NCI-H1436 treated with DMSO at 0.1 percent for 48 hours (cell line): ENCODE results near the gene NDUFB8.

Experiments
- DNase-seq: peaks from one replicate; lab custom pipeline; 2025; lab: John Stamatoyannopoulos, UW

NDUFB8 gene

GRCh38 chr10:100537475-100537874 is 7.8 kb upstream of the NDUFB8 start:
- no peak for DNase-seq

GRCh38 chr10:100535715-100536353 is 6.2 kb upstream of the NDUFB8 start, which contains the start of gene HIF1AN:
HIF1AN (plus strand) TSS chr10:100535943; CDS start chr10:100535959, 16 bp downstream.
- peak; percentile 65 for DNase-seq

- no peak for DNase-seq
Measured at GRCh38 chr10:100535338-100535714, 5.7 kb upstream of the NDUFB8 start.

GRCh38 chr10:100534726-100535125 is 5.1 kb upstream of the NDUFB8 start:
- DNase-seq: no peak

- DNase-seq: no peak
Measured at GRCh38 chr10:100531761-100532160, 2.1 kb upstream of the NDUFB8 start.

GRCh38 chr10:100528921-100529474 is 673 bp downstream of the NDUFB8 start:
- DNase-seq: peak; percentile 17

- no peak for DNase-seq
Measured at GRCh38 chr10:100528123-100528886, 1.4 kb downstream of the NDUFB8 start.

GRCh38 chr10:100524638-100525037 is 5.0 kb downstream of the NDUFB8 start:
- DNase-seq: no peak

- no peak for DNase-seq
Measured at GRCh38 chr10:100524206-100524605, 5.5 kb downstream of the NDUFB8 start.

- no peak for DNase-seq
Measured at GRCh38 chr10:100522945-100523344, 6.7 kb downstream of the NDUFB8 start.

- DNase-seq: no peak
Measured at GRCh38 chr10:100522107-100522801, 7.4 kb downstream of the NDUFB8 start.

- no peak for DNase-seq
Measured at GRCh38 chr10:100520811-100521210, 8.9 kb downstream of the NDUFB8 start.

GRCh38 chr10:100519311-100520051 is 10.2 kb downstream of the NDUFB8 start, which contains the start of gene SEC31B:
SEC31B (minus strand) TSS chr10:100519861; CDS start chr10:100516952, 2,909 bp downstream.
- no peak for DNase-seq

GRCh38 chr10:100518761-100519241 is 10.9 kb downstream of the NDUFB8 start:
- DNase-seq: no peak

GRCh38 chr10:100516847-100517246 is 12.8 kb downstream of the NDUFB8 start:
- DNase-seq: no peak

- no peak for DNase-seq
Measured at GRCh38 chr10:100515612-100516011, 14.1 kb downstream of the NDUFB8 start.

- DNase-seq: no peak
Measured at GRCh38 chr10:100510533-100511308, 18.9 kb downstream of the NDUFB8 start.

- no peak for DNase-seq
Measured at GRCh38 chr10:100509241-100509840, 20.3 kb downstream of the NDUFB8 start.

- no peak for DNase-seq
Measured at GRCh38 chr10:100508691-100509150, 20.9 kb downstream of the NDUFB8 start.

- no peak for DNase-seq
Measured at GRCh38 chr10:100508266-100508665, 21.4 kb downstream of the NDUFB8 start.
